DOHH2 (cell line): ENCODE measurements around the gene ETFDH.

ENCODE experiments used
- H3F3A ChIP-seq: fragments of 200-600 bp; sonication (generic), shearing (Covaris generic); 2 replicates; pipeline ENCODE4 v1.6.0; 2016; ENCODE audit warnings: antibody characterized with exemption, mild to moderate bottlenecking; ENCODE audit not compliant: control insufficient read depth, insufficient read depth
- H3K27ac ChIP-seq: fragments of 200-600 bp; sonication (generic); 2 replicates; pipeline ENCODE4 v1.5.1; 2014; ENCODE audit warnings: low read depth, mild to moderate bottlenecking, low read length, moderate library complexity
- H3K27me3 ChIP-seq: fragments of 200-600 bp; sonication (generic); 2 replicates; pipeline ENCODE4 v1.6.1; 2014; ENCODE audit warnings: mild to moderate bottlenecking, low read length, mixed read lengths; ENCODE audit not compliant: control insufficient read depth
- H3K36me3 ChIP-seq: fragments of 200-600 bp; sonication (generic); 2 replicates; pipeline ENCODE4 v1.6.1; 2014; ENCODE audit warnings: mild to moderate bottlenecking, low read length, moderate library complexity, mixed read lengths; ENCODE audit not compliant: control insufficient read depth
- H3K4me1 ChIP-seq: fragments of 200-600 bp; sonication (generic); 2 replicates; pipeline ENCODE4 v1.6.1; 2014; ENCODE audit warnings: mild to moderate bottlenecking, low read length, mixed read lengths; ENCODE audit not compliant: control insufficient read depth
- H3K4me2 ChIP-seq: fragments of 200-600 bp; sonication (generic); 2 replicates; pipeline ENCODE4 v1.6.0; 2014; ENCODE audit warnings: mild to moderate bottlenecking, low read length, moderate library complexity
- H3K4me3 ChIP-seq: fragments of 200-600 bp; sonication (generic); 2 replicates; pipeline ENCODE4 v1.5.1; 2014; ENCODE audit warnings: mild to moderate bottlenecking, low read length, mixed read lengths
- H3K79me2 ChIP-seq: fragments of 200-600 bp; sonication (generic); 2 replicates; pipeline ENCODE4 v1.6.1; 2014; ENCODE audit warnings: mild to moderate bottlenecking, low read length, mixed read lengths; ENCODE audit not compliant: control insufficient read depth
- H3K9me2 ChIP-seq: fragments of 200-600 bp; sonication (generic); replicated peaks from 2 replicates; pipeline ENCODE4 v1.6.1; 2014; ENCODE audit warnings: mild to moderate bottlenecking, low read length, mixed read lengths; ENCODE audit not compliant: control insufficient read depth
- H3K9me3 ChIP-seq: fragments of 200-600 bp; sonication (generic); 2 replicates; pipeline ENCODE4 v1.6.1; 2014; ENCODE audit warnings: antibody characterized with exemption, low read length, mixed read lengths; ENCODE audit not compliant: control insufficient read depth, insufficient read depth
- H4K20me1 ChIP-seq: fragments of 200-600 bp; sonication (generic); 2 replicates; pipeline ENCODE4 v1.6.0; 2014; ENCODE audit warnings: low read depth, mild to moderate bottlenecking, antibody characterized with exemption, low read length, moderate library complexity; ENCODE audit not compliant: control insufficient read depth, insufficient read depth
- CTCF ChIP-seq: fragments of 200-600 bp; sonication (generic); IDR thresholded peaks from one replicate; pipeline ENCODE4 v1.5.1; 2014; ENCODE audit warnings: antibody characterized with exemption, mild to moderate bottlenecking, low read depth, low read length; ENCODE audit not compliant: poor library complexity, severe bottlenecking
- EZH2phosphoT487 ChIP-seq: fragments of 200-600 bp; sonication (generic); IDR thresholded peaks from 2 replicates; pipeline ENCODE4 v1.6.1; 2017; ENCODE audit warnings: borderline replicate concordance, mild to moderate bottlenecking, antibody characterized with exemption, low read length, moderate library complexity, mixed read lengths

Gene ETFDH

GRCh38 chr4:158758142-158758541 is 86.0 kb downstream of the ETFDH start:
- Histone ChIP-seq H3K4me1 (no peaks in the 10 kb centered on the region), H4K20me1 (no peaks in the 10 kb centered on the region), H3K36me3 (no peaks in the 10 kb centered on the region), H3K27ac (no peak overlapping the region), H3K4me3 (no peak overlapping the region), H3K27me3 (peaks cover 6% of the 10 kb centered on the region; the same call in 1 of the 2 replicates), H3F3A (no peaks in the 10 kb centered on the region), H3K9me3 (no peaks in the 10 kb centered on the region), H3K9me2 (no peaks in the 10 kb centered on the region), H3K4me2 (no peak overlapping the region), H3K79me2 (no peaks in the 10 kb centered on the region)
- TF ChIP-seq EZH2phosphoT487 (no peak), CTCF (no peak)

GRCh38 chr4:158758703-158759102 is 86.6 kb downstream of the ETFDH start:
- TF ChIP-seq CTCF (no peak), EZH2phosphoT487 (no peak)
- Histone ChIP-seq H3K9me2 (no peaks in the 10 kb centered on the region), H3K79me2 (no peaks in the 10 kb centered on the region)

More at GRCh38 chr4:158758703-158759102, 86.6 kb downstream of the ETFDH start:
- no peak overlapping the region for H3K4me3 ChIP-seq
- no peak overlapping the region for H3K4me2 ChIP-seq
- H3F3A ChIP-seq: no peaks in the 10 kb centered on the region
- no peaks in the 10 kb centered on the region for H3K9me3 ChIP-seq
- no peaks in the 10 kb centered on the region for H3K36me3 ChIP-seq
- H3K27me3 ChIP-seq: peaks cover 6% of the 10 kb centered on the region; the same call in 1 of the 2 replicates
- no peaks in the 10 kb centered on the region for H4K20me1 ChIP-seq
- no peaks in the 10 kb centered on the region for H3K4me1 ChIP-seq
- H3K27ac ChIP-seq: no peak overlapping the region
